Neural crest cell (in vitro differentiated cells): ENCODE data around the gene POU3F3. TPM values are rescaled to one million over a fixed set of nuclear protein-coding genes. Genes with fewer than 3 reads are reported as not detected.

ENCODE experiments used
- DNase-seq: peaks from one replicate; pipeline ENCODE4 v3.0.0; 2021; ENCODE audit warnings: low read depth, mixed read lengths, low spot score
- H3K27ac Mint-ChIP-seq: one replicate; pipeline ENCODE4 v1.8.0; 2021; ENCODE audit warnings: mild to moderate bottlenecking, mixed read lengths; ENCODE audit not compliant: unreplicated experiment
- H3K27me3 Mint-ChIP-seq: 2 replicates; pipeline ENCODE4 v1.8.0; 2021; ENCODE audit warnings: low read depth, mild to moderate bottlenecking, mixed read lengths
- H3K36me3 Mint-ChIP-seq: 2 replicates; pipeline ENCODE4 v1.8.0; 2021; ENCODE audit warnings: low read depth, mild to moderate bottlenecking, mixed read lengths
- H3K4me1 Mint-ChIP-seq: 2 replicates; pipeline ENCODE4 v1.8.0; 2021; ENCODE audit warnings: mixed read lengths
- H3K4me3 Mint-ChIP-seq: one replicate; pipeline ENCODE4 v1.8.0; 2021; ENCODE audit warnings: mild to moderate bottlenecking, mixed read lengths
- H3K9me3 Mint-ChIP-seq: 2 replicates; pipeline ENCODE4 v1.8.0; 2021; ENCODE audit warnings: mixed read lengths
- CTCF ChIP-seq: fragments of 200-600 bp; sonication (generic); conservative IDR thresholded peaks from 2 replicates; pipeline ENCODE4 v1.5.0; 2021; ENCODE audit warnings: antibody characterized with exemption, mild to moderate bottlenecking
- total RNA-seq: library from RNA; stranded (reverse); gene quantifications from 2 replicates; pipeline ENCODE4 v1.2.1, GENCODE V29; 2021

Gene POU3F3
- total RNA-seq, 1 donor from 2014 or later = 27.1 TPM

- H3K4me3 Mint-ChIP-seq = peak overlapping the region; percentile 94
- peaks cover 36% of the 10 kb centered on the region for H3K4me1 Mint-ChIP-seq
- H3K9me3 Mint-ChIP-seq = no peaks in the 10 kb centered on the region
- no peak overlapping the region for H3K27ac Mint-ChIP-seq
- no peak for DNase-seq
- TF ChIP-seq CTCF = no peak
- H3K27me3 Mint-ChIP-seq = peaks cover 94% of the 10 kb centered on the region
- H3K36me3 Mint-ChIP-seq = peaks cover 2% of the 10 kb centered on the region
Observed at GRCh38 chr2:104873689-104874054, 19.8 kb downstream of the POU3F3 start.

DNA sequence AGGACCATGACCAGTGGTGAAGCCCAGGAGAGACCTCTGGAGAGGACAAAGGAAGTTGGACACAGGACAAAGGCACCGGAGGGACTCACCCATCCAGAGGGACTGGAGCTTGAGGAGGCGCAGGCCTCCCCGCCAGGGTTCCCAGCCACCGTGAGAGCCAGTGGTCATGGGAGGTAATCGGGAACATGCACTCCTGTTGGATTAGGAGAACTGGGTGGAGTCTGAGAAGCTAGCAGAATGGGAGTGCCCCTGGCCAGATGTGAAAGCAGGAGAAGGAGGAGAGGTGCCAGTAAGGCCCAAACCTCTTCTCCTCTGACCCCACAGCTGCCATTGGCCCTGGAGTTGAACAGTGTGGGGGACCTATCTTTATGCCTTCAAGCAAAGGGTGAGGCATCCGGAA is 20.3 kb downstream of the POU3F3 start:
- H3K4me3 Mint-ChIP-seq = peak overlapping the region; percentile 94
- H3K27me3 Mint-ChIP-seq = peaks cover 94% of the 10 kb centered on the region
- peaks cover 2% of the 10 kb centered on the region for H3K36me3 Mint-ChIP-seq
- H3K27ac Mint-ChIP-seq = no peak overlapping the region
- H3K4me1 Mint-ChIP-seq = peaks cover 36% of the 10 kb centered on the region
- no peaks in the 10 kb centered on the region for H3K9me3 Mint-ChIP-seq
- TF ChIP-seq CTCF = no peak
- no peak for DNase-seq

DNA sequence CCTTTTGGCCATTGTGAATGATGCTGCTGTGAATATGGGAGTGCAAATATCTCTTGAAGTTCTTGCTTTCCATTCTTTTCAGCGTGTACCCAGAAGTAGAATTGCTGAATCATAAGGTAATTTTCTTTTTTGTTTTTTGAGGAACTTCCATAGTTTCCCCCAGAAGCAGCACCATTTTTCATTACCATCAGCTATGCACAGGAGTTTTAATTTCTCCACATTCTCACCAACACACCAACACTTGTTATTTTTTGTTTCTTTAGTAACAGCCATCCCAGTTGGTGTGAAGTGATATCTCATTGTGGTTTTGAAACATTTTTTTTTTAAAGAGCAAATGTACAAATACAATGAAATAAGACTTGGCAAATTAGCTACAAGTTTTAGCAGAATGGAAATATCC is 21.3 kb downstream of the POU3F3 start:
- Mint-ChIP-seq H3K4me1 (peaks cover 36% of the 10 kb centered on the region), H3K4me3 (peak overlapping the region; percentile 6), H3K36me3 (peaks cover 2% of the 10 kb centered on the region), H3K27me3 (peaks cover 93% of the 10 kb centered on the region), H3K9me3 (no peaks in the 10 kb centered on the region), H3K27ac (no peak overlapping the region)
- TF ChIP-seq CTCF = no peak
- DNase-seq = no peak

- no peaks in the 10 kb centered on the region for H3K36me3 Mint-ChIP-seq
- no peaks in the 10 kb centered on the region for H3K9me3 Mint-ChIP-seq
- H3K27me3 Mint-ChIP-seq = peaks cover 91% of the 10 kb centered on the region
- DNase-seq = no peak
- no peak overlapping the region for H3K27ac Mint-ChIP-seq
- TF ChIP-seq CTCF = no peak
- peaks cover 19% of the 10 kb centered on the region for H3K4me1 Mint-ChIP-seq
- no peak overlapping the region for H3K4me3 Mint-ChIP-seq
Observed at GRCh38 chr2:104876606-104877570, 23.0 kb downstream of the POU3F3 start.

DNA sequence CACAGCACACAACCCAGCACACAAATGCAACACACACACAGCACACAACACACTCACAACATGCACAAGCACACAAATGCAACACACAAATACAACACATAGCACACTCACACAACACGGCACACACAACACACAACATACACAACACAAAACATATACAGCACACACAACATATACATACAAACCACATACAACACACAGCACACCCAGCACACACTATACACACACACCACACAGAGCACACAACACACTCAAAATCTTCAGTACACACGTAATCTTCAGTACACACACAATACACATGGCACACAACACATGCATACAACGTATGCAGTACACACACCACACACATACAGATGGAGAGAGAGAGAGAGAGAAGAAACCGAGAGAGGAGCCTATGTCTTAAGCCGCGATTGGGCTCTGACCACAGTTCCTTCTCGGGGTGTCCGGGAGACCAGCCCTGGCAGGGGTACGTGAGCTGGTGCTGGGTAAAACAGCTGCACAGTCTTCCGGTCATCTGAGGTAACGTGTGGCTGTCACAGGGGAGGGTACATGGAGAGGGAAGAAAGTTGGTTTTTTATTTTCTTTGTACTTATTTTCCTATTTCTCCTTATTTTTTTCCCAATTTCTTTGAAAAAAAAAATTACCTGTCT is 25.1 kb downstream of the POU3F3 start:
- peaks cover 84% of the 10 kb centered on the region for H3K27me3 Mint-ChIP-seq
- TF ChIP-seq CTCF = no peak
- peaks cover 4% of the 10 kb centered on the region for H3K4me1 Mint-ChIP-seq
- H3K9me3 Mint-ChIP-seq = no peaks in the 10 kb centered on the region
- H3K4me3 Mint-ChIP-seq = no peak overlapping the region
- H3K27ac Mint-ChIP-seq = no peak overlapping the region
- no peak for DNase-seq
- H3K36me3 Mint-ChIP-seq = no peaks in the 10 kb centered on the region
